Naive B cell (primary cell): ENCODE results near the gene C9orf153. TPM values are rescaled to one million over a fixed set of nuclear protein-coding genes. Genes with fewer than 3 reads are reported as not detected.

ENCODE experiments used
- ATAC-seq, 2 donors: fragments of 150-1000 bp; cut with Tn5 transposase; 2 replicates each; pipeline ENCODE4 v1.10.0; 2021; ENCODE audit warnings: low read depth in 2 of 2, mild to moderate bottlenecking in 2 of 2, moderate library complexity in 2 of 2
- DNase-seq: peaks from one replicate; pipeline ENCODE4 v3.0.0; 2022
- H3K27ac Mint-ChIP-seq, 6 donors: one replicate each; pipeline ENCODE4 v1.8.0; 2020 to 2022; ENCODE audit warnings: mild to moderate bottlenecking in 6 of 6, mixed read lengths in 6 of 6, moderate library complexity in 5 of 6, inconsistent platforms in 2 of 6
- H3K27me3 Mint-ChIP-seq, 3 donors: one replicate each; pipeline ENCODE4 v1.8.0; 2021 to 2022; ENCODE audit warnings: mixed read lengths in 3 of 3, mild to moderate bottlenecking in 1 of 3
- H3K36me3 Mint-ChIP-seq, 2 donors: one replicate each; pipeline ENCODE4 v1.8.0; 2020 to 2022; ENCODE audit warnings: mixed read lengths in 2 of 2, inconsistent platforms in 1 of 2, mild to moderate bottlenecking in 1 of 2
- H3K4me1 Mint-ChIP-seq, 3 donors: one replicate each; pipeline ENCODE4 v1.8.0; 2020 to 2022; ENCODE audit warnings: mixed read lengths in 3 of 3, inconsistent platforms in 1 of 3, mild to moderate bottlenecking in 1 of 3, moderate library complexity in 1 of 3
- H3K4me3 Mint-ChIP-seq, 8 donors: one replicate each; pipeline ENCODE4 v1.8.0; 2020 to 2022; ENCODE audit warnings: mild to moderate bottlenecking in 8 of 8, mixed read lengths in 8 of 8, moderate library complexity in 8 of 8, inconsistent platforms in 2 of 8
- H3K9me3 Mint-ChIP-seq, 7 donors: one replicate each; pipeline ENCODE4 v1.8.0; 2020 to 2022; ENCODE audit warnings: mixed read lengths in 7 of 7, mild to moderate bottlenecking in 5 of 7, inconsistent platforms in 2 of 7, moderate library complexity in 1 of 7
- polyA plus RNA-seq, 6 donors: library from polyadenylated mRNA; unstranded; fragments of 300-500 nt; fragmentation: Illumina TruSeq; gene quantifications; one replicate each; pipeline ENCODE4 v1.2.3, GENCODE V29; 2021; ENCODE audit warnings: low read depth in 6 of 6

C9orf153 gene
- polyA plus RNA-seq, 6 donors from 2014 or later: 0.18 TPM; not detected in 5

GRCh38 chr9:86252870-86253269, 6.6 kb downstream of the C9orf153 start:
- H3K9me3 Mint-ChIP-seq: peaks cover 0 to 33% (median 17%) of the 10 kb centered on the region in 7 donors
- no peak for ATAC-seq
- peaks cover 0 to under 1% (median 0%) of the 10 kb centered on the region in 3 donors for H3K27me3 Mint-ChIP-seq
- no peak for DNase-seq
- peaks cover 8% of the 10 kb centered on the region in 2 donors for H3K36me3 Mint-ChIP-seq
- H3K4me3 Mint-ChIP-seq: no peak overlapping the region
- H3K27ac Mint-ChIP-seq: no peak overlapping the region
- H3K4me1 Mint-ChIP-seq: no peaks in the 10 kb centered on the region

DNA sequence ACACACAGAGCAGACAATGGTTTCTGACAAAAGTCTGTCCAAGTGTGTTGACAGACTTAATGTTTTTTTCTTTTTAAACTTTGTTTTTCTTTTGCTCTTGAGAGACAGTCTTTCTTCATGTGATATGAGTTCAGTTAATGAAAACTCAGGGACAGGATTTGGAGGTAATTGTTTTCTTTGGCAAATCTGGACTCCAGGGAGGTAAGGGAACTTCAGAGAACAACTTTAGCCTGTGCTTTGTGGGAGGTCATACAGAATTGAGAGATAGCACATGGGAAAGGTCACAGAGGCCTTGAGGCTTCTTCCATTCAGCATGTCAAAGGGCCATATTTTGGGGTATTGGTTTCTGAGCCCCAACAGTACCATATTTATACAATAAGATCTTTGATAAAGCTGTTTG, 9.3 kb downstream of the C9orf153 start:
- Mint-ChIP-seq H3K27ac (no peak overlapping the region), H3K27me3 (peaks cover 0 to 4% (median 0%) of the 10 kb centered on the region in 3 donors), H3K9me3 (peaks cover 0 to 33% (median 17%) of the 10 kb centered on the region in 7 donors), H3K4me3 (no peak overlapping the region), H3K4me1 (peaks cover 0 to 6% (median 0%) of the 10 kb centered on the region in 3 donors), H3K36me3 (peaks cover 8% of the 10 kb centered on the region in 2 donors)
- no peak for DNase-seq
- no peak for ATAC-seq

DNA sequence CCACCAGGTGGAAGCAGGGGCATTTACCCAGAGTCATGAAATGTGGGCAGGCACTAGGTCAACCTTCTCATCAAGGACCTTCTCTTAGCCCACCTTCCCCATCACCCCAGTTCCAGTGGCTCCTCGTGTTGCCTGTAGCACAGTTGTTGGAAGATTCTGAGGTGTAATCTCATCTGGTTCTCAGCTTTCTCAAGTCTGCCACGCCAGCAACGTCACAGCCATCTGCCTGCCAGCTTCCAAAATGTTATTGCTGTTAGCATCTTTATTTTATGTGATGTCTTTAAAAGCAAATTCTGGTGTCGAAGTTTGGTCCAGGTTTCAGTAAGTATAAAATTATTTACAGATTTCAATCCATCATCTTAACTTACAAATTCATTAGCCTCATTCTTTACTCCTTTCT, 10.7 kb downstream of the C9orf153 start:
- Mint-ChIP-seq H3K36me3 (peaks cover 8% of the 10 kb centered on the region in 2 donors), H3K4me1 (peaks cover 0 to 6% (median 0%) of the 10 kb centered on the region in 3 donors), H3K9me3 (peaks cover 0 to 23% (median 13%) of the 10 kb centered on the region in 7 donors), H3K27ac (no peak overlapping the region), H3K4me3 (no peak overlapping the region), H3K27me3 (peaks cover 0 to 4% (median 0%) of the 10 kb centered on the region in 3 donors)
- no peak for ATAC-seq
- no peak for DNase-seq

DNA sequence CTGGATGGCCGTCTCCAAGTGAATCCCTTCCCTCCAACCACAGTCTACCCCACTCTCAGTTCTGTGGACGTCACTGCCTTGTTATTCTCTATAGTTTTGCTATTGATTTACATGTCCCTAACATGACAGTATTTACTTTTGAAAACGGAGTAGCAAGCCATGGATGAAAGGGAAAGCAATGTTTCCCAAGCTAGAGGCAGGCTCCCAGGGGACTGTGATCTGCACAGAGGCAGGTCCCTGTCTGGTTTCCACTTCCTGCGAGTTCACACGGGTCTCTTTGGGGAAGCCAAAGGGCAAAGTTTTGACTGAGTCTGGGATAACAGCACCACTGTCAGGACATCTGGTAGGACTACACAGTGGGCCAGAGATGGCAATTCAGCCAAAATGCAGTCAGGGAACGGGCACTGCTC, 12.7 kb downstream of the C9orf153 start:
- Mint-ChIP-seq H3K4me3 (no peak overlapping the region), H3K27ac (no peak overlapping the region), H3K27me3 (peaks cover 0 to 4% (median 0%) of the 10 kb centered on the region in 3 donors), H3K9me3 (peaks cover 0 to 6% (median 3%) of the 10 kb centered on the region in 7 donors), H3K36me3 (peaks cover 8% of the 10 kb centered on the region in 2 donors), H3K4me1 (peaks cover 0 to 6% (median 0%) of the 10 kb centered on the region in 3 donors)
- DNase-seq (no peak), ATAC-seq (no peak)

- no peaks in the 10 kb centered on the region for H3K27me3 Mint-ChIP-seq
- peaks cover 0 to 2% (median 0%) of the 10 kb centered on the region in 3 donors for H3K4me1 Mint-ChIP-seq
- DNase-seq: no peak
- H3K4me3 Mint-ChIP-seq: no peak overlapping the region
- peaks cover 0 to 3% (median 0%) of the 10 kb centered on the region in 7 donors for H3K9me3 Mint-ChIP-seq
- peak overlapping the region in 1 of 6 donors; percentile 23 for H3K27ac Mint-ChIP-seq
- H3K36me3 Mint-ChIP-seq: no peaks in the 10 kb centered on the region
- no peak for ATAC-seq
Measured at GRCh38 chr9:86242071-86242470, 17.4 kb downstream of the C9orf153 start.

GRCh38 chr9:86241216-86241615, 18.2 kb downstream of the C9orf153 start:
- peaks cover 0 to 3% (median 0%) of the 10 kb centered on the region in 7 donors for H3K9me3 Mint-ChIP-seq
- H3K4me1 Mint-ChIP-seq: no peaks in the 10 kb centered on the region
- H3K27ac Mint-ChIP-seq: peak overlapping the region in 1 of 6 donors; percentile 30
- no peaks in the 10 kb centered on the region for H3K36me3 Mint-ChIP-seq
- DNase-seq: no peak
- H3K4me3 Mint-ChIP-seq: no peak overlapping the region
- H3K27me3 Mint-ChIP-seq: no peaks in the 10 kb centered on the region
- no peak for ATAC-seq

GRCh38 chr9:86238861-86239770, 20.3 kb downstream of the C9orf153 start:
- peaks cover 0 to 3% (median 0%) of the 10 kb centered on the region in 7 donors for H3K9me3 Mint-ChIP-seq
- DNase-seq: no peak
- H3K4me1 Mint-ChIP-seq: no peaks in the 10 kb centered on the region
- H3K27me3 Mint-ChIP-seq: peaks cover 5 to 10% (median 7%) of the 10 kb centered on the region in 3 donors
- ATAC-seq: no peak
- no peak overlapping the region for H3K27ac Mint-ChIP-seq
- H3K36me3 Mint-ChIP-seq: no peaks in the 10 kb centered on the region
- H3K4me3 Mint-ChIP-seq: no peak overlapping the region

DNA sequence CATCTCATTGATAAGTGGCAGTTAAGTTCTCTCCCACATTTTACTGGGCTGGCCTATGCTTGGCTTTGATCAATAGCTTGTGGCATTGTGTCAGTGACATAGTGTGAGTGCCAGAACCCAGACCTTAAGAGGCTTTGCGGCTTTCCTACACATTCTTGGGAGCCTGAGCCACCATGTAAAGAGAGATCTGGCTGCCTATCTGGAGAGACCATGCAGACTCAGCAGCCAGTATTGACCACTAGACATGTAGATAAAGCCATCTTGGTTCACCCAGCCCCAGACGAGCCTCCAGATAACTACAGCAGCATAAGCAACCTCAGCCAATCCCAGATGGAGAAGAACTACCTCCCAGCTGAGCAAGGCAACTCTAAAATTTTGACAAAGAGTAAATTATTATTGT, 28.6 kb downstream of the C9orf153 start:
- no peak for ATAC-seq
- no peak overlapping the region for H3K4me3 Mint-ChIP-seq
- H3K36me3 Mint-ChIP-seq: no peaks in the 10 kb centered on the region
- peaks cover 8 to 20% (median 8%) of the 10 kb centered on the region in 3 donors for H3K27me3 Mint-ChIP-seq
- no peak for DNase-seq
- no peak overlapping the region for H3K27ac Mint-ChIP-seq
- H3K9me3 Mint-ChIP-seq: peaks cover 0 to 3% (median 0%) of the 10 kb centered on the region in 7 donors
- H3K4me1 Mint-ChIP-seq: no peaks in the 10 kb centered on the region

DNA sequence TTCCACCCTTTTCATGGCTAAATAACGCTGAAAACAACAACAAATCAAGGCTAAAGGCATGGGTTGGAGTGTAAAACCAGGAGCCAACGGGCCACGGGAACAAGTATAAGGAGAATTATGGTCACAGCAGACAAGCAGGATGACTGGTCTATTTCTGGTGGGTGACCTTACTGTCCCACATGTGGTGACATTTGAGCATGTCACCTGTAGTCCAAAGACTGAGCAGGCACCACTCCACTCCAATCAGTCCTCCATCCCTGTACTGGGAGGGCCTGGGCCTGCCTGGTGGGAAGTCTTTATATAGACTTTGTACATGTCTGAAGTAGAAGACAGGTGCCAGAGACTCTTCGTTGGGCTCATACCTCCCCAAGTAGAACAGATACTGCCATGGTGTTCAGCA, 36.8 kb downstream of the C9orf153 start:
- Mint-ChIP-seq H3K27ac (peak overlapping the region in 1 of 6 donors; percentile 55), H3K4me3 (no peak overlapping the region), H3K9me3 (peaks cover 0 to 2% (median 0%) of the 10 kb centered on the region in 7 donors), H3K27me3 (peaks cover 0 to 8% (median 5%) of the 10 kb centered on the region in 3 donors), H3K36me3 (no peaks in the 10 kb centered on the region), H3K4me1 (no peaks in the 10 kb centered on the region)
- no peak for DNase-seq
- ATAC-seq: no peak

- no peaks in the 10 kb centered on the region for H3K36me3 Mint-ChIP-seq
- H3K4me1 Mint-ChIP-seq: no peaks in the 10 kb centered on the region
- H3K27ac Mint-ChIP-seq: no peak overlapping the region
- H3K4me3 Mint-ChIP-seq: no peak overlapping the region
- DNase-seq (no peak), ATAC-seq (no peak)
- peaks cover 0 to 2% (median 0%) of the 10 kb centered on the region in 7 donors for H3K9me3 Mint-ChIP-seq
- peaks cover 0 to 8% (median 5%) of the 10 kb centered on the region in 3 donors for H3K27me3 Mint-ChIP-seq
Measured at GRCh38 chr9:86219606-86220005, 39.9 kb downstream of the C9orf153 start.

DNA sequence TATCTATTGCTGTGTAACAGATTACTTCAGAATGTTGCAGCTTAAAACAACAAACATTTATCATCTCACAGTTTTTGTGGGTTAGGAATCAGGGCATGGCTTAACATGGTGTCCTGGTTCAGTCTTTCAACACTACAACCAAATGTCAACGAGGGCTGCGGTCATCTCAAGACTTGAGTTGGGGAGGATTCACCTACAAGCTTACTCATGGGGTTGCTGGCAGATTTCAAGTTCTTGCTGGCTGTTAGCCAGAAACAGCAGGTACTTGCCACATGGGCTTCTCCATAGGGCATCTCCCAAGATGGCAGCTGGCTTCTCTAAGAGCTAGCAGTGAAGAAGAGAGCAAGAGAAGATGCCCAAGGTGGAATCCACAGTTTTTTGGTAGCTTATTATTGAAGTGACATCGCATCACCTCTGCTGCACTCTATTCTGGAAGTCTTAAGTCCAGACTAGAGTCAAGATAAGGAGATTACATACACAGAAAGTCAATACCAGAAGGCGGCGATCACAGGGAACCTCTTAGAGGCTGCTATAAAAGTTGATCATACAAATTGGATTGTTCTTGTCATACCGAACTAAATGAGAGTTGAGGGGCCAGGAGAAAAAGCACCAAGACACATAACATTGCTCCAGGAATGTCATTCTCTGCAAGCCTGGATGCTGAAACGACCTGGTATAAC, 42.2 kb downstream of the C9orf153 start:
- no peaks in the 10 kb centered on the region for H3K4me1 Mint-ChIP-seq
- ATAC-seq (no peak), DNase-seq (no peak)
- no peak overlapping the region for H3K4me3 Mint-ChIP-seq
- H3K36me3 Mint-ChIP-seq: no peaks in the 10 kb centered on the region
- H3K9me3 Mint-ChIP-seq: peaks cover 0 to 2% (median 0%) of the 10 kb centered on the region in 7 donors
- no peak overlapping the region for H3K27ac Mint-ChIP-seq
- H3K27me3 Mint-ChIP-seq: peaks cover 0 to 2% (median 2%) of the 10 kb centered on the region in 3 donors

- no peak for ATAC-seq
- Mint-ChIP-seq H3K27ac (no peak overlapping the region), H3K9me3 (peaks cover 0 to 6% (median 0%) of the 10 kb centered on the region in 7 donors), H3K4me3 (no peak overlapping the region), H3K36me3 (no peaks in the 10 kb centered on the region), H3K4me1 (no peaks in the 10 kb centered on the region), H3K27me3 (peaks cover 0 to 6% (median under 1%) of the 10 kb centered on the region in 3 donors)
- DNase-seq: no peak
Measured at GRCh38 chr9:86207193-86207592, 52.3 kb downstream of the C9orf153 start.

GRCh38 chr9:86202338-86202882, 57.0 kb downstream of the C9orf153 start:
- no peak overlapping the region for H3K27ac Mint-ChIP-seq
- H3K4me3 Mint-ChIP-seq: no peak overlapping the region
- no peaks in the 10 kb centered on the region for H3K4me1 Mint-ChIP-seq
- ATAC-seq (peak in 1 of 2 donors; percentile 51), DNase-seq (peak; percentile 14)
- no peaks in the 10 kb centered on the region for H3K9me3 Mint-ChIP-seq
- H3K27me3 Mint-ChIP-seq: peaks cover 4 to 18% (median 13%) of the 10 kb centered on the region in 3 donors
- H3K36me3 Mint-ChIP-seq: no peaks in the 10 kb centered on the region
